Nephron progenitor cell (in vitro differentiated cells): ENCODE data around the gene ARFGEF3.

Experiments
- DNase-seq: peaks from one replicate; pipeline ENCODE4 v3.0.0; 2021
- H3K27ac Mint-ChIP-seq: 2 replicates; pipeline ENCODE4 v1.8.0; 2021; ENCODE audit warnings: mild to moderate bottlenecking, moderate library complexity, mixed read lengths
- H3K27me3 Mint-ChIP-seq: 2 replicates; pipeline ENCODE4 v1.8.0; 2021; ENCODE audit warnings: mild to moderate bottlenecking, low read depth, mixed read lengths; ENCODE audit not compliant: poor library complexity
- H3K36me3 Mint-ChIP-seq: 2 replicates; pipeline ENCODE4 v1.8.0; 2021; ENCODE audit warnings: low read depth, mixed read lengths
- H3K4me1 Mint-ChIP-seq: 2 replicates; pipeline ENCODE4 v1.8.0; 2021; ENCODE audit warnings: mixed read lengths
- H3K4me3 Mint-ChIP-seq: 2 replicates; pipeline ENCODE4 v1.8.0; 2021; ENCODE audit warnings: mild to moderate bottlenecking, moderate library complexity, mixed read lengths
- H3K9me3 Mint-ChIP-seq: 2 replicates; pipeline ENCODE4 v1.8.0; 2021; ENCODE audit warnings: mild to moderate bottlenecking, moderate library complexity, mixed read lengths
- CTCF ChIP-seq: fragments of 200-600 bp; sonication (generic); IDR thresholded peaks from 2 replicates; pipeline ENCODE4 v1.5.0; 2021; ENCODE audit warnings: antibody characterized with exemption

ARFGEF3 gene

GRCh38 chr6:138328210-138328609, 166.5 kb downstream of the ARFGEF3 start:
- Mint-ChIP-seq H3K27ac (no peak overlapping the region), H3K27me3 (peaks cover 6% of the 10 kb centered on the region), H3K4me1 (peaks cover 10% of the 10 kb centered on the region), H3K4me3 (no peak overlapping the region), H3K36me3 (no peaks in the 10 kb centered on the region), H3K9me3 (no peaks in the 10 kb centered on the region)
- no peak for DNase-seq
- TF ChIP-seq CTCF, result no peak

- Mint-ChIP-seq H3K27ac (no peak overlapping the region), H3K4me3 (no peak overlapping the region), H3K4me1 (peaks cover 10% of the 10 kb centered on the region), H3K27me3 (peaks cover 12% of the 10 kb centered on the region), H3K36me3 (no peaks in the 10 kb centered on the region), H3K9me3 (no peaks in the 10 kb centered on the region)
- no peak for TF ChIP-seq CTCF
- no peak for DNase-seq
These were observed 169.0 kb downstream of the ARFGEF3 start for GRCh38 chr6:138330763-138331162.

- Mint-ChIP-seq H3K36me3 (no peaks in the 10 kb centered on the region), H3K9me3 (no peaks in the 10 kb centered on the region), H3K27ac (no peak overlapping the region), H3K27me3 (peaks cover 12% of the 10 kb centered on the region), H3K4me1 (peaks cover 10% of the 10 kb centered on the region), H3K4me3 (no peak overlapping the region)
- TF ChIP-seq CTCF, result no peak
- no peak for DNase-seq
These were observed 169.7 kb downstream of the ARFGEF3 start for GRCh38 chr6:138331444-138331843.

GRCh38 chr6:138331984-138332383, 170.2 kb downstream of the ARFGEF3 start:
- Mint-ChIP-seq H3K27me3 (peaks cover 12% of the 10 kb centered on the region), H3K27ac (no peak overlapping the region), H3K4me1 (peaks cover 10% of the 10 kb centered on the region), H3K36me3 (no peaks in the 10 kb centered on the region), H3K9me3 (no peaks in the 10 kb centered on the region), H3K4me3 (no peak overlapping the region)
- no peak for TF ChIP-seq CTCF
- DNase-seq, result no peak

- DNase-seq, result no peak
- H3K27ac Mint-ChIP-seq, result no peak overlapping the region
- H3K27me3 Mint-ChIP-seq, result peaks cover 19% of the 10 kb centered on the region
- H3K9me3 Mint-ChIP-seq, result no peaks in the 10 kb centered on the region
- no peaks in the 10 kb centered on the region for H3K36me3 Mint-ChIP-seq
- H3K4me3 Mint-ChIP-seq, result no peak overlapping the region
- TF ChIP-seq CTCF, result no peak
- H3K4me1 Mint-ChIP-seq, result peaks cover 10% of the 10 kb centered on the region
These were observed 172.3 kb downstream of the ARFGEF3 start for GRCh38 chr6:138334000-138334399.

- TF ChIP-seq CTCF, result no peak
- H3K9me3 Mint-ChIP-seq, result no peaks in the 10 kb centered on the region
- H3K36me3 Mint-ChIP-seq, result no peaks in the 10 kb centered on the region
- H3K27ac Mint-ChIP-seq, result no peak overlapping the region
- H3K27me3 Mint-ChIP-seq, result peaks cover 26% of the 10 kb centered on the region
- H3K4me1 Mint-ChIP-seq, result peaks cover 10% of the 10 kb centered on the region
- no peak for DNase-seq
- H3K4me3 Mint-ChIP-seq, result no peak overlapping the region
These were observed 173.2 kb downstream of the ARFGEF3 start for GRCh38 chr6:138334963-138335362.
